GM10266 (cell line): ENCODE results near the gene CABP2.

Experiments
- DNase-seq: peaks from one replicate; pipeline ENCODE4 v3.0.0; 2012; ENCODE audit errors: extremely low spot score
- TF ChIP-seq, protein P1 (sequence below): IDR thresholded peaks from 2 replicates; pipeline ENCODE4 v1.5.1; 2012; ENCODE audit warnings: mild to moderate bottlenecking, low read depth; ENCODE audit not compliant: control insufficient read depth, insufficient read depth; ENCODE audit errors: missing control alignments

CABP2 gene

DNA sequence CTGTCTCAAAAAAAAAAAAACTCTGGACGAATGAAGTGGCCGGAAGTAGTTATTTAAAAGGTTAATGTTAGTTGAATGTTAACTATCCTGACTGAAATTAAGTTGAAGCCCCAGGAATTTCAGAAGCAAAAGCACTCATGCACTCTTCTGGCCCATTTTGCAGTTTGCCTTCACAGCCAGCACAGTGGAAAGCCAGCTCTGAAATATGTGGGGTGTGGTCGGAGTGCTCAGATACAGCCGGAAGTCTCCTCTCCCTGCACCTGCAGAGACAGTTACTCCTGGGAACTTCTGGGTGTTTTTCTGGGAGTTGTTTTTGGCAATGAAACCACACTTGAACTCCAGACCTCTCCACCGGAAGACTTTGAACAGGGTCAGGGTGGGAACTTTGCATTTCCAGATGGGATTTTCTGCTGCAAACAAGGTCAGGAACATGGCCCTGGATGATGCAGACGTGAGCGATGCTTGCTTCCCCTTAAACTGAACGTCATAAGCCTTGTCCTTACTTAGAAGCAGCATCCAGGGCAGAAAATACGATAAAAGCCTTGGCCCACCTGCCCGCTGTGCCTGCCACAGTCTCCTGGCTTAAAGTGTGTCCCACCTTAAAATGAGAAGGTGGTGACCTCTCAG is 21.5 kb upstream of the CABP2 start:
- TF ChIP-seq, protein P1, sequence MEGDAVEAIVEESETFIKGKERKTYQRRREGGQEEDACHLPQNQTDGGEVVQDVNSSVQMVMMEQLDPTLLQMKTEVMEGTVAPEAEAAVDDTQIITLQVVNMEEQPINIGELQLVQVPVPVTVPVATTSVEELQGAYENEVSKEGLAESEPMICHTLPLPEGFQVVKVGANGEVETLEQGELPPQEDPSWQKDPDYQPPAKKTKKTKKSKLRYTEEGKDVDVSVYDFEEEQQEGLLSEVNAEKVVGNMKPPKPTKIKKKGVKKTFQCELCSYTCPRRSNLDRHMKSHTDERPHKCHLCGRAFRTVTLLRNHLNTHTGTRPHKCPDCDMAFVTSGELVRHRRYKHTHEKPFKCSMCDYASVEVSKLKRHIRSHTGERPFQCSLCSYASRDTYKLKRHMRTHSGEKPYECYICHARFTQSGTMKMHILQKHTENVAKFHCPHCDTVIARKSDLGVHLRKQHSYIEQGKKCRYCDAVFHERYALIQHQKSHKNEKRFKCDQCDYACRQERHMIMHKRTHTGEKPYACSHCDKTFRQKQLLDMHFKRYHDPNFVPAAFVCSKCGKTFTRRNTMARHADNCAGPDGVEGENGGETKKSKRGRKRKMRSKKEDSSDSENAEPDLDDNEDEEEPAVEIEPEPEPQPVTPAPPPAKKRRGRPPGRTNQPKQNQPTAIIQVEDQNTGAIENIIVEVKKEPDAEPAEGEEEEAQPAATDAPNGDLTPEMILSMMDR, result no peak

GRCh38 chr11:67543585-67543984 is 20.3 kb upstream of the CABP2 start:
- DNase-seq, result no peak
- TF ChIP-seq, protein P1, result no peak

More for the DNA sequence above, 21.5 kb upstream of the CABP2 start:
- no peak for DNase-seq

GRCh38 chr11:67542971-67543370 is 19.7 kb upstream of the CABP2 start:
- TF ChIP-seq, protein P1, result no peak
- no peak for DNase-seq

GRCh38 chr11:67542169-67542568 is 18.9 kb upstream of the CABP2 start:
- TF ChIP-seq, protein P1, result no peak
- no peak for DNase-seq

DNA sequence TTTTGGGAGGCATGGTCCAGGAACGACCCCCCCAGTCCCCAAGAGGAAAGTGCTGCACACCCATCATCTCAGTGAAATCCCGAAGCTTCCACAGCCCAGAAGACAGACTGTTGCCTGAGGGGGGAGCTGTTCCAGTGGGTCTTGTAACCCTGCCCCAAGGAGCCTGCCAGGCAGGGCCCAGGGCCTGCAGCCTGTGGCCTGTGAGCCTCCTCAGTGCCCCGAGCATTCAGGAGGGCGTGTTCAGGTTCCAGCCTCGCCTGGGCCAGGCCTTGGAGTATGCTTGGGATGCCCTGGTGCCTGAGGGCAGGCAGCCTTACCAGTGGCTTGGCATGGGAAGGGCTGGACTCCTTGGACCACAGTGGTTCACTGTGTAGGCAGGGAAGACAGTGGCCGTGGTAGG is 18.0 kb upstream of the CABP2 start:
- no peak for DNase-seq

DNA sequence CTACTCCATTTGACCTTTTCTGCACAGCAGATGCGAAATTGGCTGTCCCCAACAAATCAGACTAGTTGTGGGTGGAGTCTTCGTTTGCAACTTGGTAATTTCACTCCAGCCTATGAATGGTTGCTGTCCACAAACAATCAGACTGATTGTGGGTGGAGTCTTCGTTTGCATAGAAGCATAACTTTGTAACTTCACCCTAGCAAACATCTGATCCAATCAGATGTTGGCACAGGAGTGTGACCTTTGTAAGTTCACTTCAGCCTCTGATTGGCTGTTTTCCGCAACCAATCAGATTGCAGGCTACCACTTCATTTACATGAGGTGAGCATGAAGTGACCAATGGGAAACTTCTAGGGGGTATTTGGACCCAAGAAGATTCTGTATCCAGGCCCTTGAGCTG is 16.3 kb upstream of the CABP2 start:
- TF ChIP-seq, protein P1, result no peak
- no peak for DNase-seq

More for the DNA sequence above, 18.0 kb upstream of the CABP2 start:
- TF ChIP-seq, protein P1, result no peak

- TF ChIP-seq, protein P1, result no peak
- no peak for DNase-seq
Measured at GRCh38 chr11:67538823-67539505, 15.7 kb upstream of the CABP2 start.
